Erythroblast (primary cell): ENCODE measurements around the gene GTF2H1.

Experiments
- GATA1 ChIP-seq: IDR thresholded peaks from 2 replicates; pipeline ENCODE4 v1.6.1; 2011; ENCODE audit warnings: low read depth, mild to moderate bottlenecking, control low read depth, low read length, moderate library complexity
- POLR2A ChIP-seq: IDR thresholded peaks from 2 replicates; pipeline ENCODE4 v1.6.1; 2011; ENCODE audit warnings: mild to moderate bottlenecking, low read length

GRCh38 chr11:18317551-18317950 is 4.8 kb upstream of the GTF2H1 start:
- TF ChIP-seq POLR2A (no peak), GATA1 (no peak)
